Pulmonary artery endothelial cell (primary cell): Measurements from ENCODE around the gene ATP8B4. TPM values are rescaled to one million over a fixed set of nuclear protein-coding genes. Genes with fewer than 3 reads are reported as not detected.

ENCODE experiments used
- DNase-seq: peaks from one replicate; pipeline ENCODE4 v3.0.0-alpha.2; 2011; ENCODE audit warnings: low read depth, low spot score
- total RNA-seq: library from RNA; depleted of rRNA; stranded (reverse); fragments of >200 nt; gene quantifications from 2 replicates; pipeline ENCODE4 v1.2.3, GENCODE V29; 2014

Gene ATP8B4
- total RNA-seq, 1 donor from 2014 or later, result not detected

DNA sequence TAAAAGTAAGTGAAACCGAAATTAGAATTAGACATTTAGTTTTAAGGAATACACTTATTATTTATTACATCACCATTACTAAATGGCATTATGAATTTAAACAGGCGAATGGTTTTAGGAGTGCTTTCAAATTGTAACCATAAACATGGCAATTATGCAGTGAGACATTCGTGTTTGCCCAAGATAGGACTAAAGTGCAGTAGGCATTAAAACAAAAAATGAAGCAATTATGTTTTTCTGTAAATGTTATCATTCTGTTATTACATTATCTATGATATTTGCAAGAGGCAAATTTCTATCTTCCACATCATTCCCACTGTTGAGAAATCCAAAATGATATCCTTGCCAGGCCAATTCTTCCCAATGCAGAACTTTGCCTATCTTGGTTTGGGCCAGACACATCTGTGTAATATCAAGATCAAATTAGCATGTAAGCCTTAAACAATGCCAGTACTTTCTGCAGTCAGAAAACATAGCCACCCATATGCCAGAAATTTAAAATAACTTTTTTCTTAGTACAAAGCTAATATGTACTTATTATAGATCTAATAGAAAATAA is 156.9 kb downstream of the ATP8B4 start:
- no peak for DNase-seq

DNA sequence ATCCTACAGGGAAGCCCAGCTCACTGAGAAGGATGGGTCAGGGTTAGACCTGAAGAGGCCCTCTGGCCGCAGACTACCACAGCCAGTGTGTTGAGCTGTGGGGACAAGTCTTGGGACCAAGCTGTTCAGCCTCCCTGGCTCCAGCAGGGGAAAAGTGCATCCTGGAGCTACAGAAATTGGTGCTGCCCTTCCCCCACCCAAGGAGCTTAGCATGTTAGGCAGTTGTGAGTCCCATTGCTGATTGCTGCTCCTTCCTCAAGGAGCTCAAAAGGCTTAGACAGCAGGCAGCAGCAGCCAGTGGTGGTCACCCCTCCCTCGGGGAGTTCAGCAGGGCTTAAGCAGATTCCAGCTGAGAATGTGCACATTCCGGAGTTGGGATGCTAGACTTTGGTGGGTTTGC is 165.6 kb downstream of the ATP8B4 start:
- no peak for DNase-seq

DNA sequence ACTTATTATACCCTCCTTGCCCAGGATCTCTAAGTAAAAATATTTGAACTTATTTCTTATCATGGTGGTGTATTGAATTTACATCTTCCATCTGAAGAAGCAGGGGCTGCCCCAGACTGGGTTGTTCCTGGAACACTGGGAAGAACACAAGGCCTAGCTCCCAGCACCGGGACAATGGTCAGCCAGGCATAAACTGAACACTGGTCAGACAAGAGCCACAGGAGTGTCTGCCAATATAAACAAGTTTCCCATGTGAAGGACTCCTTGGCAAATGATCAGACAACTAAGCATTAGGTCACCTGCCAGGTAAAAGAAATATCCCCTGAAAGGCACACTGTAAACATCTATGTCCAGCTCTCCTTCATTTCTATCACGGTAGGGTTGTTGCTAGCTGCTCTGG is 172.4 kb downstream of the ATP8B4 start:
- DNase-seq, result no peak

DNA sequence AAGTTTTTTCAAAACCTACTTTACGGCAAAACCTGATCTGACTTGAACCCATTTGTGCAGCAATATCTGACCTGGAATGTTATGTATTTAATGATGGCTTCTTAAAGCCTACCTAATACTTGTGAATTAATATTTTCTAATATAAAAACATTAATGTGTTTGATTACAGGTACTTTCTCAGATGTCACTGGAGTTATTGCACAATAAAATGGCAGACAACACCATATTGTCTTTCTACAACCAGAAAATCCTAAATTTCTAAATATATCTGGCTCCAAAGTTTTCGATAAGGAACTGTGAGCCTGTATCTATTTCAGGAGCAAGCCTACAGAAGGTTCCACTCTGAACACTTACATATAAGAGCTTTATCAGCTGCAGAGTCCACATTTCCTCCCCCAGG is 184.5 kb downstream of the ATP8B4 start:
- DNase-seq, result no peak

DNA sequence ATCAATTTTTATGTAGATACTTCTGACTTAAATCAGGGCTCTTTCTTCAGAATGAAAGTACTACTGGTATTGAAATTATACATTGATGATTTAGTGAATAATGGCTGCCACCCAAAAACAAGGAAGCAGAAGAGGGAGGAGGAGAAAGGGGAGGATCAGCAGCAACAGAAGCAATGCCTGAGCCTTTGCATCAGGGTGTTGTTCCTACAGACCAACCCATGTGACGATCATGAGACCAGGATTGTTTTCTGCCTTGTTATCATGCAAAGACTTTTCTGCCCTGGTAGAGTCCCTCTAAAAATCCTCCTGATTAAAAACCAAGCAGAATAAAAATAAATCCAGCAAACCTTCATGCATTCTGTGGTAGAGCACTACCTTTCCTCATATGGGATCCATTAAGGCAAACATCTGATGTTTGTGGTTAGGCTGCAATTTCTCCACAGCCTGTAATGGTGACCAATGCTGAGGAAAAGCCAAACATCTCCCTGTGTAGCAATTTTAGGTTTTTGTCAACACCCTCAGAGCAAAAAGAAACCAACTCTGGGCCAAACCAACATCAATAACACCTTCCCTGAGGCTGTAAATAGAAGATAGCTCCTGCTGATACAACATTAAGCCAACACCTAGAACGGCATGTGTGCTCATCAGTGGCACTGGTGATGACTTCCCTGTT is 191.7 kb downstream of the ATP8B4 start:
- no peak for DNase-seq

DNA sequence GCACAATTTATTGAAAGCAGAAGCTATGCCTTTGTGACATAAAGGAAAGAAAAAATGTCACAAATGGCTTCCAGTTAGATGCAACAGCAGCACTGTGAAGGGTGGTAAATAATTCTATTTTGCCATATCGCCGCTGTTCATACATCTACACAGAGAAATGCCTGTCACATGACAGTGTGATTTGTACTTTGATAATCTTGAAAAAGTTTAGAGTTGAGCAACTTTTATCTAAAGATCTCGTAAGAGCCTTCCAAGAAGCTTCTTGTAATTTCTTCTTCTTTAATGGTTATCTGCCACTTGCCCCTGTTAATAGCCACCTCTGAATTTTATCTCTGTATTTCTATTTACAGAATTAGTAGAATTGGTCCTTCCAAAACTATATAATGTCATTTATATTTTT is 192.3 kb downstream of the ATP8B4 start:
- DNase-seq, result no peak

DNA sequence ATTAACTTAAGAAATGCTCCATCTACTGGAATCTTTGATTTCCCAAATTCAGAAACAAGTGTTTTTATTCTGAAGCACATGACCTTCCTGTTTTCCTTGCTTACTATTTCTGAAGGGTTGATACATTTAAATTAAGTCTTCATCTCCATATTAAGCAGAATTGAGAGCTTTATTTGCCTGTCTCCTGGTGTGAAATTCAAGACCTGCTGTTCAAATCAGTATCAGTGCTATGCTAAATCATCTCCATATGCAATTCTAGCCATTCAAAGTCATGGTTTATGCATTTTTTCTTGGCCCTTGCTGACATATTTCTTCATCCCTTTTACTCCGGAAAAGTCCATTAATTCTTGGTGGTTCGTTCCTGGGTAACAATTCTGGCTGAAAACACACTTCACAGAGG is 195.4 kb downstream of the ATP8B4 start:
- DNase-seq, result no peak

DNA sequence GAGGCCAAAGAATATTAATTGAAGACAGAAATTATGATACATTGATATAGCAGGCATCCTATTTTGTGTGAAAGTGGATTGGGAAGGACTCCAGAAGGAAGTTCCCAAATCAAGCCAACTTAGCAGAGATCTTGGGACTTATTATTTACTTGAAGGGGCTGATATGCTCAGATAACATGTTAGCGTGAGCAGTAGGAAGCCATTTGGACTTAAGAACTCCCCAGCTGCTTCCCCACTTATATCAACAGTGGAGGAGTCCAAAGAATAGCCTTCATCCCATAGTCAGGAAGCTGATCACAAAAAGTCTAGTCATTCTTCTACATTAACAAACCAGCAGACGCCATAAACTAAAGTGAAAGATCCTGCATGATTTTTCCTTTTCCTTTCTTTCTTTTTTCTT is 200.0 kb downstream of the ATP8B4 start:
- DNase-seq, result no peak

DNA sequence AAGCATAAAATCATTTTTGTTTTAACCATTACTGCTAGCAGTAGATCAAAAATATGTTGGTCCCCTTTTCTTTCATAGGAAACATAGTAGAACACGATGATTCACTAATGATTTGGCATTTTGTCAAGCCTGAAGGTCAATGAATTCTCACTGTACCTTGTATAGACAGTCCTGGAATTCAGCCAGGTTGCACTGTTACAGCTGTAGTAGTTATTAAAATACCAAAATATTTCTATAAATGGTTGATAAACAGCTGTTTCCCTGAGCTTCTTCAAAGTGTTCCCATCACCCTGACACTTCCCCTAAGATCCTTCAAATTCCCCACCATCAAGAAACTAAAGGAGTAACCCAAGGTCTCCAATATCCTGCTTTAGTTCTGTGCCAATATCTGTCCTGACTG is 200.9 kb downstream of the ATP8B4 start:
- no peak for DNase-seq

DNA sequence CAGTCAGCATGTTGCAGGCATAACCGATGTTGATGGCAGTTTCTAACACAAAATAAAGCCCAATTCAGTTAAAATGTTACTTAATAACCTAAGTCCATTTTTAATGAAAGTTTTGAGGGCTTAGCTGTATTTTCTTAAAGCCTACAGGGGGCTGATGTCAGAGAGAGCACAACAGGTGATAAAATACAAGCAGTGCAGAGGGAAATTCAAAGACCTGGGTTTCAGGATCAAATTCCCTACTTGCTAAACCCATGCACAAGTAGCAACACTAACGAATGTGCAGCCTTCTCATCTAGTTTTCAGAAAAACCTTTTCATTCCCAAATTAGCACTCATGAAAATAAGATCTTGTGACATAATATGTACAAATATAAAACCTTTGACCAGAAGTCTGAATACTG is 202.0 kb downstream of the ATP8B4 start:
- DNase-seq, result no peak

DNA sequence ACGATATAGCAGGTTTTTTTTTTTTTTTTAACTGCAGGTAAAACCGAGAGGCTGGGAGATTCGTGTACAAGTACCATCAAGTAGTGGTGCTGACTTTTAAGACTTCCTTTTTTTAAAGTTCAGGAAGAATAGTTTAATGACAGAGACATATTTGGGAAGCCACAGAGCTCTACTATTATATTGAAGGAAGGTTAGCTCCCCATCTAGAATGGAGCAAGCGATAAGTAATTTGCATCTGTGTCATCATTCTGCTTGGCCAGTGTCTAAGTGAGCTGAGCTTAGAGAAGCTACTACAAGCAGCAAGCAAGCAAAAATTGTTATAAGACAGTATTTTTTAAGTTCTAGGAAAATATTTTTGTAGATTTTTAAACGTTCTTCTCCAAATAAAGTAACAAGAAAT is 203.2 kb downstream of the ATP8B4 start:
- no peak for DNase-seq

DNA sequence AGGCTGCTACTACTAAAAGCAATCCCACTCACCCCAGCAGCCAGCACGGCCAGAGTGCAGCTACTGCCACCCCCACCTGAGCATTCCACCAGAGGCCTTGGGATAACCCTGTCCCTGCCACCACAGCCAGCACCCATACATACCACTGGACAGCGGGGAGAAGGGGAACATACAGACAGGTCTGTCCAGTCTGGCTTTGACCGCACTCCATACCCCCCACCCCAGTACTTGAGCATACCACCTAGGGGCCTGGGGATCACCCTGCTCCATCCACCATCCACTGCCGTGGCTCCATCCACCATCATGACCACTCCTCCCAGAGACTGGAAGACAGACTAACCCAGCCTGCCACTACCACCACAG is 210.1 kb downstream of the ATP8B4 start:
- DNase-seq, result no peak

DNA sequence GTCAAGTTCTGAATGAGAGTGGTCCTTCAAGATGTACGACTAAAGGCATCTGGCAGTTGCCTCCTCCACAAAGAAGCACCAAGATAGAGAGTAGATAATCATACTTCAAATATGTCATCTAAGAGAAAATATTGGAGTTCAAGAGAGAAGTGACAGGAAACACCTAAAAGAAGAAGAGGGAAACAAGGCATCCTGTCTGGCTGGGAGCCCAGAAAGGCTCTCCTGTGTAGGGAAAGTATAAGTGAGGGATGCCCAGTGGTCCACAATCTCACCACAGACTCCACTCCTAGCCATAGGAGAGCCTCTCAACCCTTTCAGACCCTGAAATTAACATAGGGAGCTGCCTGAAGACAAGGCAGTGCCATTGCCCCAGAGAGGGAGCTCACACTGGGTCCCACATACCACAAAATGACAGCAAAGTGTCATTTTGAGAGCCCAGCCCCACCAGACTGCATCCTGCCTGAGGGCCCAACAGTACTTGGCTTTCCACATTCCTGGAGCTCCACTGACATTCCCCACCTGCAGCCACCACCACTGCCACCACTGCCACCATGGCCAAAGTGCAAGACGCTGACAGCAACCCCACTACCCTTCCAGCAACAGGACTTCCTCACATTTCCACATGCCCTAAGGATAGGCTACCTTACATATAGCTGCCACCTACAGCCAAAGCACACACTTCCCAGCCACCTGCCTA is 210.6 kb downstream of the ATP8B4 start:
- DNase-seq, result no peak

DNA sequence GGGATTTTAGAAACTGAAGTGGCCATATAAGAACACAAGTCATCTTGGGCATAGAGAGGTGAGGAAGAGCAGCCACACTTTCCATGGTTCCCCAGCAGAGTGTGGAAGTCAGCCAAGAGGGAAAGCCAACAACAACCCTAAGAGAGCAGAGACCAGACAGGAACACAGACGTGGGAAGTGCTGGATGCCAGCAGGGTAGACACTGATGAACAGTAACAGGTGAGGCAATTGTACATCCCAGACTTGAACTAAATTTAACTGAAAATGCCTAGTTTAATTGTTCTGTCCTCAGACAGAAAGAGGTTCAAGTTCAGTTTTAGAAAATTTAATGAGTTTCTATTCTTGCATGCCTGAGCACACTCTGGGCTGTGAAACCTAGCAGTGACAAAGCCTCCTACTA is 212.1 kb downstream of the ATP8B4 start:
- DNase-seq, result no peak

DNA sequence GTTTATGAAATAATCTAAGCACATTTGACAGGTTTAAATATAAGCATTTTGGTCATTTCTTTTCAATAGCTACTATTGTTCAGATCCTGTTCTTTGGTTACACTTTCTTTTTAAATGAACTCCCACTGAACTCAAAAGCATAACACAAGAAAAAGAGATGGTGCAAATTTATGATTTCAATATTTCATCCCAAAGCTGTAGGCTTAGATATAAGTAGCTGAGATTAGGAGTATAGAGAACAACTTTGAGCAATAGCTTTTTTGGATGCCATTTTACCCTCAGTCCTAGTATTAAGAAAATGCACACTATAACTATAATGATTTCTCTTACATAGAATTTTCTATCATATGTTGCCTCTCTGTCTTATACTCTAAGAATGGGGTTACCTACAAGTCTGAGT is 213.8 kb downstream of the ATP8B4 start:
- no peak for DNase-seq

DNA sequence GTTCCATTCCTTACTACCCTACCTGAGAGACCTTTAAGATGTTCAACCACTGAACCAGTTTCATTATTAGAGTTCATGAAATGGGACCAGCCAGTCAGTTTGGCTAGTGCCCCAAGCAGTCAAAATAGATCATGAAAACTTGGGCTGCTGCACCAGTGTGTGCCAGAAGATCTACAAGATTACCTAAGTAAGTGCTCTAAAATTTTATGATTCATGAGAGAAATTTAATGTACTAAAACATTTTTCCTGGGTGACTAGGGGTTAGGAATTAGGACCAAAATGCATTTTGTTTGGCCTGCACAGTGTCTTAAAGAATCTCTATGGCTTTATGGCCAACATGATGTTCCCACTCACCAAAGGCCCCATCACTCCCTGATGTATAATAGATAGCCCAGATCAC is 214.7 kb downstream of the ATP8B4 start:
- DNase-seq, result no peak

DNA sequence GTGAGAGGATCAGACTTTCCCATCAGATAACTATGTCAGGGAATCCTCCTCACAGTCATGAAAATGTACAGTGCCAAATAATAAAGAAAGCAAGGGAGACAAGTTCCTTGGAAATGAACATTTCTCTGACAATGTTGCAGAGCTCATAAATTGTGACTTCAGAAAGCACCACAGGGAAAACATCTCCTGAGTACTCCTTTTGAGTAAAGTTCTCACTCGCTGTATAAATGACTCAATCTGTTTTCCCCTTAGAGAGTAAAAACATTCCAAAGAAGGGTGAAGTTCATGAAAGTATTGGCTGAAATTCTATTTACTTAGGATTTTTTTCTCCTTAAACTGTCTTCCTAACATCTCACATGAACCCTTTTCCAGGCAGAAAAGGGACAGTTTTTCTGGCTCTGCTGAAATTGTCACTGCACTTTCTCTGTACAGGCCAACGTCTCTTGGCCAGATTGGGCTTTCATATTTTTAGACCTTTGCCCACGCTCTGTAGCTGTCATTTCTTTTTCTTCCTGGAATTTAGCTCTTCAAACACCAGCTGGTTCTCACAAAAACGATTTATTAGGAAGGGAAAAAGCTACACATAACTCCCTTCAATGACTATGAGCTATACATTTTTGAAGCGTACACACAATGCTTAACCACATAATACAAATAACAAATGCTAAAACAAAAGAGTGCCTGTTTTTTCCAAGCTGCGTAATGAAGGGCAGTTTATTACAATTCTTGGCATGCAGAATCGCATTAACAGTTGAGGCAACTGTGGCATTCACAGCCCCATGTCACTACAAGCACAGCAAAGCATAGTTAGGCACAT is 216.1 kb downstream of the ATP8B4 start:
- no peak for DNase-seq

DNA sequence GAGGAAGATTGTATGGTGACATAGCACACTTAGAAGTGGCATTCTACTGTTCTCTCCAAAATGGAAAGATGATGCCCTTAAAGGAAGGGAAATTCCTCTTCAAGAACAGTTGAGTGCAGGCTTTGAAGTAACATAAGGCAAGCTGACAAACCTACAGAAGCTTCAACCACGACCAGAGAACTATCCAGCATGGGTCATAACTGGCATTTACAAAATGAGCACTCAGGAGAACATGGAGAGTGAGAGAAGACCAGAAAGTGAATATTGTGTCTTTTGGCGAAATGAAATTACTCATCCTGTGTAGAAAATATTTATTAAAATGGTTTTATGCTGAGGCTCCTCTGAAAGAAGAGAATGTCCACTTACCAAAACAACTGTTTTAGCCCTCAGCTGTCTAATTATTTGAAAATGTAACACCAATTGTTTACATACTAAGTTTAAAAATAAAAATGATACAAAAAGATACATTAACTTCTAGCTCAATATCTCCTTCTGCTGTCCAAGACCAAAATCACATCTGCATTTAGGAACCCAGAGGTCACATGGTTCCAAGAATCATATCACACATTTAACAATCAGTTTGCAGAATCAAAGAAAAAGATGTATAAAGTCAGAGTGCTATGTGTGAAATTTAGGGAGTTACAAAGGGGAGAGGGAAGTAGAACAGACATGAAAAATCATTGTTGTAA is 216.9 kb downstream of the ATP8B4 start:
- DNase-seq, result no peak

DNA sequence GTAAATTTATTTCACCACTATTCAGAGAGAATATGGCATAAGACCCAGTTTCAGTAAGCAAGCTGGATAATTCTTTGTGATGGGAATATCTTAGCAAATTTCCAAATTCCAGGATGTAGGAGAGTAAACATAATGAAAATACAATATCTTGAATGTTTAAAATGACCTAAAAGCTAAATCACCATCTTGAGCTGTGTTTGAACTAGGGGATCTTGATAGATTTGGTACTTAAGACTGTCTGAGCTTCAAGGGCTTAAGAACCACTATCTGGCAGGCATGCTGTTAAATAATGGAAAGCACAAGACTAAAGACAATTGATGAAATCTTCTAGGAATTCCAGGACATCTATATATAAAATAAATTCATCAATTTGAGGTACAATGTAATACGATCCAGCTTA is 217.7 kb downstream of the ATP8B4 start:
- no peak for DNase-seq

DNA sequence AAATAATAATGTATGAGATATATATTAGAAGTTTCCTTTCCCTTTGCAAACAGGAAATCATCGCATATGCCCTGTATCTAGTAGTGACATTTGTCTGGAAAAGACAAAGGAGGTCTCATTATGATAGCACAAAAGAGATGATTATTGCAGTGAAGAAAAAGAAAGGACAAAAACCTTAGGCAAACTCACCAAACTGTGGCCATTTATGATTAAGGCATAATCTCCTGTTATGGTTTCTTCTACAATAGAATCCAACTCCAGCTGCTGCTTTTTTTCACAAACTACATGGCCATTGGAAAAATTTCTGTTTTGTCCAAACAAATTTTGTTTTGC is 218.2 kb downstream of the ATP8B4 start:
- DNase-seq, result no peak

DNA sequence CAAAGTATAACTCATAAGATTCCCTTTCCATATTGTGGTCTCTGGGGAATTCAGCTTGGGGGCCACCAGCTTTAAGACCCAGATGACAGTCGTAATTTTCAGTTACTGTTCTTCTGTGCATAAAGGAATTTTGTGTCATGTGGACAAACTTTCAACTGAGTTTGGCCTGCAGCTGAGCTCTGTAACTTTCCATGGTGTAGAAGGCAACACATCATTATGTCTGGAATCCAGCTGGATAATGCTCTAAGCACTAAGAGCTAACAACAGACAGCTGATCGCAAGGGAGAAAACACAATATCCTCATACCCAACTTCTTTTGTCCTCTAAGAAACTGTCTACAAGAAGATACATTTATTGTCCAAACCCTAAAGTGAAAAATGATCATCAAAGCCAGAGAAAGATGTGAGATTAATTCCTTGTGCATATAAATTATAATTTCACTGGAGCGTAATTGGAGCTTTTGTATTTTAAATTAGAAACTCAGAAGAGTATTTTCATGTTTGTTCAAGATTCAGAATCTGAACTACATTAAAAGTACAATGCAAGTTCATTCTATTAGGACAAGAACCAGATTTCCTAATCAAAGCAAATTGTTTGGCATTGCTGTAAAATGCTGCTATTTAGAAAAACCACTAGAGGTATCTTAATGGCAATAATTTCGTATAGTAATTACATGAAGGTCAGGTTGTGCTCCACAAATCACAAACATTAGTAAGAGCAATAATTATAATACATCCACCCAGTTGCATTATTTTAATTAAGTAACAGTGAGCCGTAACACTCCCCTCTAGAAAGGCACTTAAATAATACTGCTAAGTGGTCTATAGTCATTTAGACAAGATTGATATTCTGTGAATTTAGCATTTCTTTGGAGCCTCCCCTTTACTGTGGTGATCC is 218.8 kb downstream of the ATP8B4 start:
- DNase-seq, result no peak
